H9 (cell line): ENCODE results near the gene TBXA2R. TPM values are rescaled to one million over a fixed set of nuclear protein-coding genes. Genes with fewer than 3 reads are reported as not detected.

ENCODE experiments used
- DNase-seq: peaks from one replicate; pipeline ENCODE4 v3.0.0-alpha.2; 2017
- H2AFZ ChIP-seq: one replicate; pipeline ENCODE4 v1.6.1; 2013; ENCODE audit warnings: mild to moderate bottlenecking, low read length, control low read depth, moderate library complexity
- H2AK5ac ChIP-seq: 2 replicates; pipeline ENCODE4 v1.6.1; 2013; ENCODE audit warnings: low read length, control low read depth, mixed read lengths; ENCODE audit not compliant: insufficient read length
- H2BK120ac ChIP-seq: one replicate; pipeline ENCODE4 v1.6.1; 2013; ENCODE audit warnings: low read depth, mild to moderate bottlenecking, low read length, control low read depth, inconsistent platforms; ENCODE audit not compliant: poor library complexity, severe bottlenecking
- H2BK12ac ChIP-seq: 2 replicates; pipeline ENCODE4 v1.6.1; 2013; ENCODE audit warnings: low read length, control low read depth, mixed read lengths, low read depth; ENCODE audit not compliant: insufficient read length
- H2BK15ac ChIP-seq: 2 replicates; pipeline ENCODE4 v1.6.1; 2013; ENCODE audit warnings: low read depth, low read length, control low read depth
- H2BK20ac ChIP-seq: one replicate; pipeline ENCODE4 v1.6.1; 2013; ENCODE audit warnings: low read depth, mild to moderate bottlenecking, low read length, control low read depth, inconsistent platforms; ENCODE audit not compliant: poor library complexity, severe bottlenecking
- H2BK5ac ChIP-seq: 2 replicates; pipeline ENCODE4 v1.6.1; 2013; ENCODE audit warnings: low read length, control low read depth, mixed read lengths; ENCODE audit not compliant: insufficient read length
- H3K14ac ChIP-seq: 2 replicates; pipeline ENCODE4 v1.6.1; 2013; ENCODE audit warnings: low read length, control low read depth; ENCODE audit not compliant: insufficient read depth
- H3K18ac ChIP-seq: 2 replicates; pipeline ENCODE4 v1.6.1; 2013; ENCODE audit warnings: low read depth, mild to moderate bottlenecking, mixed read lengths, low read length, control low read depth; ENCODE audit not compliant: insufficient read length
- H3K23ac ChIP-seq: 2 replicates; pipeline ENCODE4 v1.6.1; 2013; ENCODE audit warnings: low read length, control low read depth, mixed read lengths, low read depth; ENCODE audit not compliant: insufficient read length
- H3K23me2 ChIP-seq: 2 replicates; pipeline ENCODE4 v1.6.1; 2013; ENCODE audit warnings: low read depth, mild to moderate bottlenecking, mixed read lengths, low read length, control low read depth; ENCODE audit not compliant: insufficient read length, poor library complexity, severe bottlenecking
- H3K27ac ChIP-seq: 2 replicates; pipeline ENCODE4 v1.5.1; 2013; ENCODE audit warnings: low read length, control low read depth, mixed read lengths, low read depth; ENCODE audit not compliant: insufficient read length
- H3K27me3 ChIP-seq: 2 replicates; pipeline ENCODE4 v1.6.1; 2013; ENCODE audit warnings: low read length, control low read depth, inconsistent platforms; ENCODE audit not compliant: insufficient read depth
- H3K4ac ChIP-seq: 2 replicates; pipeline ENCODE4 v1.6.1; 2013; ENCODE audit warnings: low read depth, mild to moderate bottlenecking, control low read depth, inconsistent platforms, low read length, moderate library complexity
- H3K4me1 ChIP-seq: 2 replicates; pipeline ENCODE4 v1.6.1; 2013; ENCODE audit warnings: low read length, control low read depth, inconsistent platforms; ENCODE audit not compliant: insufficient read depth
- H3K4me2 ChIP-seq: 2 replicates; pipeline ENCODE4 v1.6.1; 2013; ENCODE audit warnings: low read length, control low read depth, mixed read lengths; ENCODE audit not compliant: insufficient read length, insufficient read depth
- H3K56ac ChIP-seq: 2 replicates; pipeline ENCODE4 v1.6.1; 2013; ENCODE audit warnings: low read depth, mild to moderate bottlenecking, mixed read lengths, low read length, control low read depth; ENCODE audit not compliant: insufficient read length
- H3K79me1 ChIP-seq: 2 replicates; pipeline ENCODE4 v1.6.1; 2013; ENCODE audit warnings: low read depth, mild to moderate bottlenecking, moderate library complexity, low read length, control low read depth, inconsistent platforms; ENCODE audit not compliant: insufficient read depth, poor library complexity, severe bottlenecking
- H3K79me2 ChIP-seq: 2 replicates; pipeline ENCODE4 v1.6.1; 2013; ENCODE audit warnings: low read length, control low read depth, inconsistent platforms; ENCODE audit not compliant: insufficient read depth
- H3K9ac ChIP-seq: 2 replicates; pipeline ENCODE4 v1.6.1; 2013; ENCODE audit warnings: low read length, control low read depth, mixed read lengths; ENCODE audit not compliant: insufficient read length; ENCODE audit errors: extremely low read depth
- H3K9me3 ChIP-seq: one replicate; pipeline ENCODE4 v1.6.1; 2013; ENCODE audit warnings: low read depth, low read length, inconsistent platforms; ENCODE audit not compliant: control insufficient read depth
- H3T11ph ChIP-seq: one replicate; pipeline ENCODE4 v1.6.1; 2013; ENCODE audit warnings: mild to moderate bottlenecking, low read length, control low read depth, inconsistent platforms
- H4K20me1 ChIP-seq: one replicate; pipeline ENCODE4 v1.6.1; 2013; ENCODE audit not compliant: control insufficient read depth, insufficient read length, insufficient read depth
- H4K5ac ChIP-seq: 2 replicates; pipeline ENCODE4 v1.6.1; 2013; ENCODE audit warnings: low read depth, mild to moderate bottlenecking, mixed read lengths, low read length, control low read depth; ENCODE audit not compliant: insufficient read length
- H4K8ac ChIP-seq: replicated peaks from 2 replicates; pipeline ENCODE4 v1.6.1; 2013; ENCODE audit warnings: low read length, control low read depth, mixed read lengths, low read depth; ENCODE audit not compliant: insufficient read length
- H4K91ac ChIP-seq: 2 replicates; pipeline ENCODE4 v1.6.1; 2013; ENCODE audit warnings: low read depth, mild to moderate bottlenecking, moderate library complexity, mixed read lengths, low read length, control low read depth; ENCODE audit not compliant: insufficient read length
- H3K27ac Mint-ChIP-seq, 3 experiments: 2 replicates in 2 of 3; 3 replicates in 1 of 3; pipeline ENCODE4 v1.8.0; 2020 to 2021; ENCODE audit warnings: mixed read lengths in 3 of 3, mild to moderate bottlenecking in 1 of 3, moderate library complexity in 1 of 3
- H3K27me3 Mint-ChIP-seq: 2 replicates; pipeline ENCODE4 v1.8.0; 2021; ENCODE audit warnings: low read depth, mild to moderate bottlenecking, moderate library complexity, mixed read lengths
- H3K36me3 Mint-ChIP-seq, 3 experiments: 2 replicates in 2 of 3; 3 replicates in 1 of 3; pipeline ENCODE4 v1.8.0; 2020 to 2021; ENCODE audit warnings: low read depth in 3 of 3, mixed read lengths in 3 of 3; ENCODE audit not compliant: insufficient read depth in 1 of 3
- H3K4me1 Mint-ChIP-seq, 2 experiments: 2 replicates each; pipeline ENCODE4 v1.8.0; 2020; ENCODE audit warnings: mixed read lengths in 2 of 2
- H3K4me3 Mint-ChIP-seq, 2 experiments: 2 replicates in 1 of 2; 3 replicates in 1 of 2; pipeline ENCODE4 v1.8.0; 2020 to 2021; ENCODE audit warnings: mild to moderate bottlenecking in 2 of 2, mixed read lengths in 2 of 2, moderate library complexity in 1 of 2
- H3K9me3 Mint-ChIP-seq, 2 experiments: 2 replicates in 1 of 2; 3 replicates in 1 of 2; pipeline ENCODE4 v1.8.0; 2020; ENCODE audit warnings: mild to moderate bottlenecking in 2 of 2, mixed read lengths in 2 of 2, moderate library complexity in 1 of 2
- CTCF ChIP-seq: fragments of 200-600 bp; sonication (generic); conservative IDR thresholded peaks from 3 replicates; pipeline ENCODE4 v1.8.0; 2021; ENCODE audit warnings: antibody characterized with exemption, mild to moderate bottlenecking
- whole genome bisulfite sequencing: extraction: QIAGEN DNeasy Blood & Tissue Kit; methylation state at CpG from one replicate; pipeline ENCODE4 v1.1.7; 2013; ENCODE audit warnings: missing lambda C conversion rate, low lambda C conversion rate, mixed read lengths; ENCODE audit not compliant: insufficient read length; ENCODE audit errors: extremely low coverage; 5-methylcytosine and 5-hydroxymethylcytosine counted together
- total RNA-seq: library from RNA; stranded (reverse); gene quantifications from 2 replicates; pipeline ENCODE4 v1.2.1, GENCODE V29; 2021

Gene TBXA2R
- total RNA-seq, 1 experiment from 2014 or later, result 0.63 TPM

- H2BK5ac ChIP-seq, result no peak overlapping the region
- no peak overlapping the region for H2BK20ac ChIP-seq
- WGBS, result no CpG with 5 or more reads among the region's 25 CpGs
- no peaks in the 10 kb centered on the region; a peak in 1 of 5 replicates for H3K9me3 Mint-ChIP-seq
- H3K4me2 ChIP-seq, result no peak overlapping the region
- H2AFZ ChIP-seq, result no peak overlapping the region
- H3K23ac ChIP-seq, result no peak overlapping the region
- H3K9me3 ChIP-seq, result no peaks in the 10 kb centered on the region
- no peak overlapping the region for H4K5ac ChIP-seq
- H3K27me3 Mint-ChIP-seq, result no peaks in the 10 kb centered on the region
- no peak for TF ChIP-seq CTCF
- no peaks in the 10 kb centered on the region for H4K20me1 ChIP-seq
- H4K91ac ChIP-seq, result no peak overlapping the region
- no peak overlapping the region for H3T11ph ChIP-seq
- H2BK12ac ChIP-seq, result no peak overlapping the region
- no peak overlapping the region for H2BK120ac ChIP-seq
- no peaks in the 10 kb centered on the region for H3K4me1 Mint-ChIP-seq
- no peak overlapping the region for H3K56ac ChIP-seq
- H3K9ac ChIP-seq, result no peak overlapping the region
- no peak overlapping the region for H3K27ac Mint-ChIP-seq
- no peak overlapping the region for H3K4ac ChIP-seq
- DNase-seq, result no peak
- no peak overlapping the region for H3K27ac ChIP-seq
- no peaks in the 10 kb centered on the region for H3K79me2 ChIP-seq
- H3K79me1 ChIP-seq, result no peaks in the 10 kb centered on the region
- no peak overlapping the region for H3K4me3 Mint-ChIP-seq
- H3K36me3 Mint-ChIP-seq, result peaks cover 8 to 42% (median 35%) of the 10 kb centered on the region in 3 experiments
- H2AK5ac ChIP-seq, result no peak overlapping the region
- H3K4me1 ChIP-seq, result no peaks in the 10 kb centered on the region
- no peak overlapping the region for H3K18ac ChIP-seq
- no peak overlapping the region for H4K8ac ChIP-seq
- H3K23me2 ChIP-seq, result no peaks in the 10 kb centered on the region
- H3K27me3 ChIP-seq, result no peaks in the 10 kb centered on the region
- no peak overlapping the region for H2BK15ac ChIP-seq
- H3K14ac ChIP-seq, result no peak overlapping the region
Observed at GRCh38 chr19:3655402-3656072, 48.9 kb upstream of the TBXA2R start.
